ENCODE measurements around the gene POMGNT2.

Gene POMGNT2

GRCh38 chr3:43126536-43126935, 20.7 kb upstream of the POMGNT2 start:
- DNase-seq (ENCODE audit: low read depth) = no peak
- TF ChIP-seq CTCF (IDR thresholded peaks at IDR 0.05; ENCODE audit: insufficient read depth, low read depth, low read length, missing control alignments) = no peak
- H3K4me3 ChIP-seq (ENCODE audit: low read depth, low read length) = no peak overlapping the region

- no peak for DNase-seq (ENCODE audit: low read depth)
- no peak overlapping the region for H3K4me3 ChIP-seq (ENCODE audit: low read depth, low read length)
- TF ChIP-seq CTCF (IDR thresholded peaks at IDR 0.05; ENCODE audit: insufficient read depth, low read depth, low read length, missing control alignments) = no peak
Measured at GRCh38 chr3:43123895-43124294, 18.0 kb upstream of the POMGNT2 start.

- H3K4me3 ChIP-seq (ENCODE audit: low read depth, low read length) = no peak overlapping the region
- DNase-seq (ENCODE audit: low read depth) = no peak
- TF ChIP-seq CTCF (IDR thresholded peaks at IDR 0.05; ENCODE audit: insufficient read depth, low read depth, low read length, missing control alignments) = no peak
Measured at GRCh38 chr3:43120937-43121336, 15.1 kb upstream of the POMGNT2 start.

GRCh38 chr3:43117257-43117656, 11.4 kb upstream of the POMGNT2 start:
- no peak for TF ChIP-seq CTCF (IDR thresholded peaks at IDR 0.05; ENCODE audit: insufficient read depth, low read depth, low read length, missing control alignments)
- no peak overlapping the region for H3K4me3 ChIP-seq (ENCODE audit: low read depth, low read length)
- no peak for DNase-seq (ENCODE audit: low read depth)

- no peak overlapping the region for H3K4me3 ChIP-seq (ENCODE audit: low read depth, low read length)
- TF ChIP-seq CTCF (IDR thresholded peaks at IDR 0.05; ENCODE audit: insufficient read depth, low read depth, low read length, missing control alignments) = no peak
- no peak for DNase-seq (ENCODE audit: low read depth)
Measured at GRCh38 chr3:43113671-43114070, 7.8 kb upstream of the POMGNT2 start.

- no peak for TF ChIP-seq CTCF (IDR thresholded peaks at IDR 0.05; ENCODE audit: insufficient read depth, low read depth, low read length, missing control alignments)
- no peak overlapping the region; the same call in none of the 2 replicates for H3K4me3 ChIP-seq (ENCODE audit: low read depth, low read length)
- no peak for DNase-seq (ENCODE audit: low read depth)
Measured at GRCh38 chr3:43106293-43106628, 382 bp upstream of the POMGNT2 start.

- TF ChIP-seq CTCF (IDR thresholded peaks at IDR 0.05; ENCODE audit: insufficient read depth, low read depth, low read length, missing control alignments) = no peak
- DNase-seq (ENCODE audit: low read depth) = no peak
- H3K4me3 ChIP-seq (ENCODE audit: low read depth, low read length) = no peak overlapping the region
Measured at GRCh38 chr3:43104660-43105595, 951 bp downstream of the POMGNT2 start.

Measured in GM12865 (cell line).